Endometrial microvascular endothelial cells (primary cell): ENCODE measurements around the gene MUC3A. TPM values are rescaled to one million over a fixed set of nuclear protein-coding genes. Genes with fewer than 3 reads are reported as not detected.
"Not testable (repeated sequence)": the region's sequence is repeated elsewhere in the genome, so short reads cannot be mapped to it uniquely, and the experiment has no call there.

Experiments
- in situ Hi-C: cut with HindIII; loops from 2 replicates; pipeline ENCODE4 v1.10.0; 2017; ENCODE audit warnings: low sequenced_read_pairs, low pct_unique_long_range_greater_than_20kb; ENCODE audit errors: inconsistent ontology term
- total RNA-seq: library from RNA; depleted of rRNA; stranded (reverse); fragments of >200 nt; gene quantifications from one replicate; pipeline ENCODE4 v1.2.3, GENCODE V29; 2015; ENCODE audit errors: inconsistent ontology term

The MUC3A gene
- total RNA-seq, 1 donor from 2014 or later: not detected

- in situ Hi-C loops: not testable (repeated sequence)
Measured at GRCh38 chr7:101000025-101000424, 50.7 kb downstream of the MUC3A start.

GRCh38 chr7:101002333-101002732 lies 53.0 kb downstream of the MUC3A start:
- in situ Hi-C loops: not testable (repeated sequence)

- in situ Hi-C loops: not testable (repeated sequence)
Measured at GRCh38 chr7:101007361-101007760, 58.0 kb downstream of the MUC3A start.

- in situ Hi-C loops: no loop called here
Measured at GRCh38 chr7:101009629-101010028, 60.3 kb downstream of the MUC3A start.

GRCh38 chr7:101012931-101013330 lies 63.6 kb downstream of the MUC3A start:
- in situ Hi-C loops: no loop called here

GRCh38 chr7:101015626-101016025 lies 66.3 kb downstream of the MUC3A start:
- in situ Hi-C loops: no loop called here

GRCh38 chr7:101017064-101017777 lies 67.9 kb downstream of the MUC3A start:
- in situ Hi-C loops: no loop called here

Other genes with a start within 250 kb of the MUC3A start
- 51.1 TPM for gene POP7, start 243.4 kb upstream of the MUC3A start, total RNA-seq
- not detected for gene EPO, start 229.1 kb upstream of the MUC3A start, total RNA-seq
- gene ZAN, start 215.9 kb upstream of the MUC3A start, total RNA-seq: not detected
- gene EPHB4, start 122.0 kb upstream of the MUC3A start, total RNA-seq: 78.6 TPM
- gene SLC12A9, start 96.8 kb upstream of the MUC3A start, total RNA-seq: 40.0 TPM
- 108 TPM for gene TRIP6, start 82.1 kb upstream of the MUC3A start, total RNA-seq
- 80.7 TPM for gene SRRT, start 74.4 kb upstream of the MUC3A start, total RNA-seq
- 1.2 TPM for gene UFSP1, start 59.8 kb upstream of the MUC3A start, total RNA-seq
- not detected for gene ACHE, start 53.6 kb upstream of the MUC3A start, total RNA-seq
- gene MUC12, start 20.0 kb downstream of the MUC3A start, total RNA-seq: not detected
- not detected for gene MUC17, start 70.5 kb downstream of the MUC3A start, total RNA-seq
- 13.9 TPM for gene TRIM56, start 135.9 kb downstream of the MUC3A start, total RNA-seq
- gene SERPINE1, start 177.6 kb downstream of the MUC3A start, total RNA-seq: 2,363 TPM
- gene AP1S1, start 204.9 kb downstream of the MUC3A start, total RNA-seq: 248 TPM
- not detected for gene VGF, start 216.0 kb downstream of the MUC3A start, total RNA-seq
- gene NAT16, start 230.8 kb downstream of the MUC3A start, total RNA-seq: not detected